ENCODE measurements around the gene EIF2D. TPM values are rescaled to one million over a fixed set of nuclear protein-coding genes. Genes with fewer than 3 reads are reported as not detected.

EIF2D gene
- total and polyA plus RNA-seq, 9 of the 15 experiments (the other 6 are each of a cell fraction or from before 2014, with no cell fraction given): 81.1 to 138 (median 93.9) TPM

DNA sequence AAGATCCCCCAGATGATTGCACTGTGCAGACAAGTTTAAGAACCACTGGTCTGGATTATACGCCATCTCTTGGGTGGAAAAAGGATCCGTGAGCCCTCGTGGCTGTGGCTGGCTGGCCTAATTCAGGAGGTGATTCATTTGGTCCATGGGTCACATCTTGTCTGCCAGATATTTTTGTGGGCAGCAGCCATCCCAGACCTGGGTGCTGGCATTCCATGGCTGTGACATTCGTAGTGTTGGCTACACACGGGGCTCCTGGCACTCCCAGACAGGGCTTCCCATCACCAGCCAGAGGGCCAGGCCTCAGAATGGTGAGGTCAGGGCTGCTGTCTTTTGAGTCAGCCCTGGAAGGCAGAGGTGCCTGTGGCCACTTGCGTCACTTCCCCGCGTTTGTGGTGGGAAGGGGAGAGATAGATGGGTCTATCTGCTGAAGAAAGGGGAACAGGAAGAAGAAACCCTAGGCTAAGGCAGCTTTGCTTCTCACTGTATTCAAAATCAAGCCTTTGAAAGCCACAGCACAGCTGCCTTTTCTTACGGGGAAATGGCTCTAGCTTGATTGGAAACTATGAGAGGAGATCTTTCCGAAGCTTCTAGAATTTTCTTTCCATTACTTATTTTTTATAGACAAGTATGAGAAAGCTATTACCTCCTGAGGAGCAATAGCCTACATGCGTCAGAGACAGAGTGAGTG, 32.4 kb downstream of the EIF2D start:
- POLR2A ChIA-PET: interaction anchor here (0.8 to 1.3 kb wide), 6 partner anchors 12 to 115 kb away, joined by 3 to 6 read pairs (median 4); no protein-coding TSS in a partner anchor
- no peaks in the 10 kb centered on the region for H3K9me1 ChIP-seq (ENCODE audit: control insufficient read depth, insufficient read depth, low read length)
- H3K27me3 ChIP-seq (ENCODE audit: control insufficient read depth in 2 of 2, insufficient read depth in 2 of 2, low read length in 2 of 2): no peaks in the 10 kb centered on the region
- H3K27ac ChIP-seq (ENCODE audit: extremely low read depth, low read depth, low read length): peak overlapping the region; percentile 17; the same call in 1 of the 3 replicates
- CTCF ChIA-PET (ENCODE audit: low intra/inter-chr PET ratio): no interaction called here
- H4K20me1 ChIP-seq (replicated peaks; ENCODE audit: control insufficient read depth, insufficient read depth, low read length): no peaks in the 10 kb centered on the region; the same call in 1 of the 2 replicates
- intact Hi-C loops (cut with micrococcal nuclease): no loop called here
- no peaks in the 10 kb centered on the region for H3K9me3 ChIP-seq (replicated peaks; ENCODE audit: control insufficient read depth, insufficient read depth, low read depth, low read length)
- in situ Hi-C loops (cut with MboI): loop anchor here (5.0 to 25.0 kb wide), 3 partner anchors 33 to 418 kb away; no protein-coding TSS in a partner anchor
- BruUV-seq (replicated peaks): no TSS peak
- DNase-seq (ENCODE audit: extremely low read depth in 1 of 4, low spot score in 3 of 4): peak in 3 of 4 experiments; percentile 16 to 70 (median 27)
- no peak overlapping the region for H2AFZ ChIP-seq (ENCODE audit: low read depth, low read length)
- no peak for FAIRE-seq
- 55% methylated on average over 8 of the region's 11 CpGs for WGBS (ENCODE audit: insufficient coverage, low coverage, missing lambda C conversion rate)
- H3K9ac ChIP-seq (ENCODE audit: insufficient read depth in 1 of 2, low read depth in 2 of 2, low read length in 2 of 2): peak overlapping the region in 1 of 2 experiments; percentile 65; a peak in 2 of 4 replicates
- ATAC-seq: peak; percentile 45
- H3K36me3 ChIP-seq (ENCODE audit: control insufficient read depth, insufficient read depth, low read length): peaks cover 38% of the 10 kb centered on the region
- H3K79me2 ChIP-seq (ENCODE audit: control insufficient read depth, insufficient read depth, low read length): peaks cover 35% of the 10 kb centered on the region
- peak overlapping the region; percentile 21; the same call in 1 of the 2 replicates for H3K4me2 ChIP-seq (ENCODE audit: insufficient read depth, low read length)
- peaks cover 23 to 49% of the 10 kb centered on the region in 2 experiments for H3K4me1 ChIP-seq (replicated peaks in 1 of 2; ENCODE audit: control insufficient read depth in 2 of 2, insufficient read depth in 2 of 2, low read length in 2 of 2)
- H3K4me3 ChIP-seq: no peak overlapping the region
- TF ChIP-seq ATF1 (CRISPR knock-in tag; IDR thresholded peaks at IDR 0.05) (no peak), ATF1 (tag; IDR thresholded peaks at IDR 0.05) (0 out of 2 replicates have a peak, but pooled peaks have one; percentile 48), SPI1 (IDR thresholded peaks at IDR 0.05; ENCODE audit: borderline replicate concordance, low read depth, low read length) (peak; percentile 96), ZNF830 (CRISPR knock-in tag; IDR thresholded peaks at IDR 0.05) (peak; percentile 26; the same call in 1 of the 2 replicates), MBD2 (IDR thresholded peaks at IDR 0.05; ENCODE audit: borderline replicate concordance, low read depth) (0 out of 2 replicates have a peak, but pooled peaks have one; percentile 21), ARID1B (IDR thresholded peaks at IDR 0.05) (peak; percentile 33; the same call in 1 of the 2 replicates), FOSL1 (tag; conservative IDR thresholded peaks at IDR 0.05) (peak; percentile 56; the same call in 1 of the 2 replicates), BHLHE40 (IDR thresholded peaks at IDR 0.05; ENCODE audit: low read length) (0 out of 2 replicates have a peak, but pooled peaks have one; percentile 19)
- TF ChIP-seq, protein P1, sequence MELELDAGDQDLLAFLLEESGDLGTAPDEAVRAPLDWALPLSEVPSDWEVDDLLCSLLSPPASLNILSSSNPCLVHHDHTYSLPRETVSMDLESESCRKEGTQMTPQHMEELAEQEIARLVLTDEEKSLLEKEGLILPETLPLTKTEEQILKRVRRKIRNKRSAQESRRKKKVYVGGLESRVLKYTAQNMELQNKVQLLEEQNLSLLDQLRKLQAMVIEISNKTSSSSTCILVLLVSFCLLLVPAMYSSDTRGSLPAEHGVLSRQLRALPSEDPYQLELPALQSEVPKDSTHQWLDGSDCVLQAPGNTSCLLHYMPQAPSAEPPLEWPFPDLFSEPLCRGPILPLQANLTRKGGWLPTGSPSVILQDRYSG (tag; conservative IDR thresholded peaks at IDR 0.05; ENCODE audit: low read depth): no peak
- TF ChIP-seq, protein P2, sequence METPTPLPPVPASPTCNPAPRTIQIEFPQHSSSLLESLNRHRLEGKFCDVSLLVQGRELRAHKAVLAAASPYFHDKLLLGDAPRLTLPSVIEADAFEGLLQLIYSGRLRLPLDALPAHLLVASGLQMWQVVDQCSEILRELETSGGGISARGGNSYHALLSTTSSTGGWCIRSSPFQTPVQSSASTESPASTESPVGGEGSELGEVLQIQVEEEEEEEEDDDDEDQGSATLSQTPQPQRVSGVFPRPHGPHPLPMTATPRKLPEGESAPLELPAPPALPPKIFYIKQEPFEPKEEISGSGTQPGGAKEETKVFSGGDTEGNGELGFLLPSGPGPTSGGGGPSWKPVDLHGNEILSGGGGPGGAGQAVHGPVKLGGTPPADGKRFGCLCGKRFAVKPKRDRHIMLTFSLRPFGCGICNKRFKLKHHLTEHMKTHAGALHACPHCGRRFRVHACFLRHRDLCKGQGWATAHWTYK (CRISPR knock-in tag; IDR thresholded peaks at IDR 0.05): peak; percentile 89; the same call in 1 of the 2 replicates
- TF ChIP-seq, protein P3, sequence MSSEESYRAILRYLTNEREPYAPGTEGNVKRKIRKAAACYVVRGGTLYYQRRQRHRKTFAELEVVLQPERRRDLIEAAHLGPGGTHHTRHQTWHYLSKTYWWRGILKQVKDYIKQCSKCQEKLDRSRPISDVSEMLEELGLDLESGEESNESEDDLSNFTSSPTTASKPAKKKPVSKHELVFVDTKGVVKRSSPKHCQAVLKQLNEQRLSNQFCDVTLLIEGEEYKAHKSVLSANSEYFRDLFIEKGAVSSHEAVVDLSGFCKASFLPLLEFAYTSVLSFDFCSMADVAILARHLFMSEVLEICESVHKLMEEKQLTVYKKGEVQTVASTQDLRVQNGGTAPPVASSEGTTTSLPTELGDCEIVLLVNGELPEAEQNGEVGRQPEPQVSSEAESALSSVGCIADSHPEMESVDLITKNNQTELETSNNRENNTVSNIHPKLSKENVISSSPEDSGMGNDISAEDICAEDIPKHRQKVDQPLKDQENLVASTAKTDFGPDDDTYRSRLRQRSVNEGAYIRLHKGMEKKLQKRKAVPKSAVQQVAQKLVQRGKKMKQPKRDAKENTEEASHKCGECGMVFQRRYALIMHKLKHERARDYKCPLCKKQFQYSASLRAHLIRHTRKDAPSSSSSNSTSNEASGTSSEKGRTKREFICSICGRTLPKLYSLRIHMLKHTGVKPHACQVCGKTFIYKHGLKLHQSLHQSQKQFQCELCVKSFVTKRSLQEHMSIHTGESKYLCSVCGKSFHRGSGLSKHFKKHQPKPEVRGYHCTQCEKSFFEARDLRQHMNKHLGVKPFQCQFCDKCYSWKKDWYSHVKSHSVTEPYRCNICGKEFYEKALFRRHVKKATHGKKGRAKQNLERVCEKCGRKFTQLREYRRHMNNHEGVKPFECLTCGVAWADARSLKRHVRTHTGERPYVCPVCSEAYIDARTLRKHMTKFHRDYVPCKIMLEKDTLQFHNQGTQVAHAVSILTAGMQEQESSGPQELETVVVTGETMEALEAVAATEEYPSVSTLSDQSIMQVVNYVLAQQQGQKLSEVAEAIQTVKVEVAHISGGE (CRISPR knock-in tag; IDR thresholded peaks at IDR 0.05): peak in 1 of 3 experiments; percentile 74; a peak in 2 of 6 replicates
- TF ChIP-seq, protein P4, sequence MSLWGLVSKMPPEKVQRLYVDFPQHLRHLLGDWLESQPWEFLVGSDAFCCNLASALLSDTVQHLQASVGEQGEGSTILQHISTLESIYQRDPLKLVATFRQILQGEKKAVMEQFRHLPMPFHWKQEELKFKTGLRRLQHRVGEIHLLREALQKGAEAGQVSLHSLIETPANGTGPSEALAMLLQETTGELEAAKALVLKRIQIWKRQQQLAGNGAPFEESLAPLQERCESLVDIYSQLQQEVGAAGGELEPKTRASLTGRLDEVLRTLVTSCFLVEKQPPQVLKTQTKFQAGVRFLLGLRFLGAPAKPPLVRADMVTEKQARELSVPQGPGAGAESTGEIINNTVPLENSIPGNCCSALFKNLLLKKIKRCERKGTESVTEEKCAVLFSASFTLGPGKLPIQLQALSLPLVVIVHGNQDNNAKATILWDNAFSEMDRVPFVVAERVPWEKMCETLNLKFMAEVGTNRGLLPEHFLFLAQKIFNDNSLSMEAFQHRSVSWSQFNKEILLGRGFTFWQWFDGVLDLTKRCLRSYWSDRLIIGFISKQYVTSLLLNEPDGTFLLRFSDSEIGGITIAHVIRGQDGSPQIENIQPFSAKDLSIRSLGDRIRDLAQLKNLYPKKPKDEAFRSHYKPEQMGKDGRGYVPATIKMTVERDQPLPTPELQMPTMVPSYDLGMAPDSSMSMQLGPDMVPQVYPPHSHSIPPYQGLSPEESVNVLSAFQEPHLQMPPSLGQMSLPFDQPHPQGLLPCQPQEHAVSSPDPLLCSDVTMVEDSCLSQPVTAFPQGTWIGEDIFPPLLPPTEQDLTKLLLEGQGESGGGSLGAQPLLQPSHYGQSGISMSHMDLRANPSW (CRISPR knock-in tag; IDR thresholded peaks at IDR 0.05): no peak
